Heart left ventricle (tissue), 16 donors: ENCODE measurements around the gene ARHGEF11. TPM values are rescaled to one million over a fixed set of nuclear protein-coding genes. Genes with fewer than 3 reads are reported as not detected.

Source experiments
- ATAC-seq, 4 donors: fragments of 200-7000 bp; cut with Tn5 transposase; one replicate each; pipeline ENCODE4 v1.9.1; 2020 to 2022; ENCODE audit warnings: moderate library complexity in 4 of 4, mild to moderate bottlenecking in 3 of 4, moderate number of reproducible peaks in 1 of 4
- DNase-seq, 5 donors: peaks; one replicate each; pipeline ENCODE4 v3.0.0-alpha.2; 2020
- H3K27ac ChIP-seq, 12 donors: fragments of 200-600 bp; sonication (generic) in 4 of 12; one replicate each; pipeline versions ENCODE4 v1.5.0 to v1.8.0; 2016 to 2022; ENCODE audit warnings: mild to moderate bottlenecking in 2 of 12
- H3K27me3 ChIP-seq, 9 donors: fragments of 200-600 bp; sonication (generic) in 2 of 9; one replicate each; pipeline versions ENCODE4 v1.5.1 to v1.8.0; 2016 to 2022; ENCODE audit warnings: mild to moderate bottlenecking in 3 of 9
- H3K36me3 ChIP-seq, 9 donors: fragments of 200-600 bp; sonication (generic) in 2 of 9; one replicate each; pipeline versions ENCODE4 v1.5.0 to v1.8.0; 2018 to 2022; ENCODE audit warnings: mild to moderate bottlenecking in 2 of 9
- H3K4me1 ChIP-seq, 12 donors: fragments of 200-600 bp; sonication (generic) in 4 of 12; one replicate each; pipeline versions ENCODE4 v1.5.0 to v1.8.0; 2016 to 2022; ENCODE audit warnings: mild to moderate bottlenecking in 3 of 12
- H3K4me3 ChIP-seq, 12 donors: fragments of 200-600 bp; sonication (generic) in 4 of 12; one replicate each; pipeline versions ENCODE4 v1.5.0 to v1.8.0; 2017 to 2022; ENCODE audit warnings: mild to moderate bottlenecking in 9 of 12, moderate library complexity in 4 of 12
- H3K9me3 ChIP-seq, 12 donors: fragments of 200-600 bp; sonication (generic) in 4 of 12; one replicate each; pipeline versions ENCODE4 v1.5.0 to v1.8.0; 2016 to 2022; ENCODE audit warnings: mild to moderate bottlenecking in 1 of 12
- POLR2A ChIP-seq, 2 donors: fragments of 450-650 bp; IDR thresholded peaks; one replicate each; pipeline ENCODE4 v1.6.1; 2017; ENCODE audit warnings: antibody characterized with exemption in 2 of 2, mild to moderate bottlenecking in 2 of 2, moderate library complexity in 2 of 2
- WGBS, 4 donors: extraction: QIAGEN DNeasy Blood & Tissue Kit in 2 of 4; methylation state at CpG; one replicate each; pipeline versions ENCODE4 v1.1.5 to v1.1.7; 2013 to 2018; 5-methylcytosine and 5-hydroxymethylcytosine counted together
- intact Hi-C, 10 donors: fragments of 100-400 bp; cut with DNase I; formaldehyde crosslinking; loops; one replicate each; pipeline versions ENCODE4 v1.11.1 to v1.14.2; 2022
- polyA plus RNA-seq, 2 donors: library from polyadenylated mRNA; stranded (reverse); fragments of 200-250 nt; gene quantifications; one replicate each; pipeline ENCODE4 v1.2.3, GENCODE V29; 2013
- total RNA-seq, 9 donors: library from RNA; depleted of rRNA in 2 of 9; stranded (reverse); fragments of >200 nt in 2 of 9; fragmentation: NEBNext Ultra II Directional in 3 of 9; extraction: Animal tissue kit (Norgen Biotek cat#: 25700) in 3 of 9; gene quantifications; one replicate each; pipeline versions ENCODE4 v1.1.0 to v1.2.4, GENCODE V29; 2016 to 2023
- TF ChIP-seq, protein P1 (sequence below), 12 donors: fragments of 200-600 bp; sonication (generic) in 4 of 12; IDR thresholded peaks; one replicate each; pipeline versions ENCODE4 v1.5.0 to v1.8.0; 2018 to 2022; ENCODE audit warnings: antibody characterized with exemption in 12 of 12, mild to moderate bottlenecking in 5 of 12
- donor health status: ischemic (EF 13 %, LVEDD 7.1; RV severe dilation, severe dysfunction).
- donor health status: healthy with polysubstance abuse.
- donor health status: DM: no; HTN: yes; CAD: no.
- donor health status: DM: no; HTN: no; CAD: no.
- donor health status: ischemic (EF 25% LVEDD 6.9; RV normal size, moderate dysfunction).
- donor health status: ischemic (EF 25% LVEDD 5.7; RV mildly dilated, moderate dysfunction).
- donor health status: healthy.
- donor health status: DM: yes; HTN: yes; CAD: no.
- donor health status: ischemic (EF 35%, LVEDD 5.7; RV mildly dilated, moderate dysfunction).
- donor health status: nonischemic (EF 11% LVEDD 7.7; RV severe dilation, severe dysfunction).
- donor health status: DM: yes; HTN: yes; CAD: no.
- donor health status: PGD.
- donor health status: ischemic (EF 29% LVEDD 5.4; RV normal size, mild dysfunction).
- donor health status: nonischemic (EF 23%, LVEDD 6.1; RV moderate dilation, normal function).

ARHGEF11 gene
- total and polyA plus RNA-seq, 11 donors, result 12.2 to 44.1 (median 30.0) TPM

DNA sequence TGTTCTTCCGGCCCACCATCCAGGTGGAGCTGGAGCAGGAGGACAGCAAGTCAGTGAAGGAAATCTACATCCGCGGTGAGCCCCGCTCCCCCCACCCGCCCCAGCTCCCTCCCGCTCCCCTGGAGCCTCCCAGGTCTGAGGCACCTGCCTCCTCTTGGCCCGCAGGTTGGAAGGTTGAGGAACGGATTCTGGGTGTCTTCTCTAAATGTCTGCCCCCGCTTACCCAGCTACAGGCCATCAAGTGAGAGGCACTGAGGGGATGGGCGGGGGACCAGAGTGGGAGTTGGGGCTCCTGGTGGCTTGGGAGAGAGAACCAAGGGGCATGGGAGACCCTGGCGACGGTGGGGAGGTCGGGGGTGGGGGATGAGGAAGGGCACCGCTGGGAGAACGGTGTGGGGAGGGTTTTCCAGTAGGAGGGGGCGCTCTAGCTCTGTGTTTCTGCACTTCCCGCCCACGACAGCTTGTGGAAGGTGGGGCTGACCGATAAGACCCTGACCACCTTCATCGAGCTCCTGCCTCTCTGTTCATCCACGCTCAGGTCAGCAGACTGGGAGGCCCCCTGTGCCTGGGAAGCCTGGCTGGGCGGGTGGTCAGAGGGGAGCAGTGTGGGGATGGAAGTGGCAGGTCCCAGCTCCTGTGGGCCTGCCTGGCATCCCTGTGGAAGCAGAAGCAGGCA lies 120.9 kb downstream of the ARHGEF11 start:
- Histone ChIP-seq H3K27me3 (peaks cover 24 to 92% (median 75%) of the 10 kb centered on the region in 9 donors), H3K4me3 (no peak overlapping the region), H3K9me3 (no peaks in the 10 kb centered on the region), H3K36me3 (no peaks in the 10 kb centered on the region), H3K4me1 (peaks cover 4 to 39% (median 27%) of the 10 kb centered on the region in 12 donors), H3K27ac (no peak overlapping the region)
- ATAC-seq, result no peak
- intact Hi-C loops, result loop anchor here in 6 of 10 donors (5.0 to 10.0 kb wide), 6 partner anchors 37 to 237 kb away; no protein-coding TSS in a partner anchor
- TF ChIP-seq POLR2A (IDR thresholded peaks at IDR 0.05), result no peak
- TF ChIP-seq, protein P1, sequence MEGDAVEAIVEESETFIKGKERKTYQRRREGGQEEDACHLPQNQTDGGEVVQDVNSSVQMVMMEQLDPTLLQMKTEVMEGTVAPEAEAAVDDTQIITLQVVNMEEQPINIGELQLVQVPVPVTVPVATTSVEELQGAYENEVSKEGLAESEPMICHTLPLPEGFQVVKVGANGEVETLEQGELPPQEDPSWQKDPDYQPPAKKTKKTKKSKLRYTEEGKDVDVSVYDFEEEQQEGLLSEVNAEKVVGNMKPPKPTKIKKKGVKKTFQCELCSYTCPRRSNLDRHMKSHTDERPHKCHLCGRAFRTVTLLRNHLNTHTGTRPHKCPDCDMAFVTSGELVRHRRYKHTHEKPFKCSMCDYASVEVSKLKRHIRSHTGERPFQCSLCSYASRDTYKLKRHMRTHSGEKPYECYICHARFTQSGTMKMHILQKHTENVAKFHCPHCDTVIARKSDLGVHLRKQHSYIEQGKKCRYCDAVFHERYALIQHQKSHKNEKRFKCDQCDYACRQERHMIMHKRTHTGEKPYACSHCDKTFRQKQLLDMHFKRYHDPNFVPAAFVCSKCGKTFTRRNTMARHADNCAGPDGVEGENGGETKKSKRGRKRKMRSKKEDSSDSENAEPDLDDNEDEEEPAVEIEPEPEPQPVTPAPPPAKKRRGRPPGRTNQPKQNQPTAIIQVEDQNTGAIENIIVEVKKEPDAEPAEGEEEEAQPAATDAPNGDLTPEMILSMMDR (IDR thresholded peaks at IDR 0.05), result no peak
- no peak for DNase-seq
- 33 to 55% (median 51%) methylated on average over 15 to 22 of the region's 22 CpGs for WGBS, 4 donors

DNA sequence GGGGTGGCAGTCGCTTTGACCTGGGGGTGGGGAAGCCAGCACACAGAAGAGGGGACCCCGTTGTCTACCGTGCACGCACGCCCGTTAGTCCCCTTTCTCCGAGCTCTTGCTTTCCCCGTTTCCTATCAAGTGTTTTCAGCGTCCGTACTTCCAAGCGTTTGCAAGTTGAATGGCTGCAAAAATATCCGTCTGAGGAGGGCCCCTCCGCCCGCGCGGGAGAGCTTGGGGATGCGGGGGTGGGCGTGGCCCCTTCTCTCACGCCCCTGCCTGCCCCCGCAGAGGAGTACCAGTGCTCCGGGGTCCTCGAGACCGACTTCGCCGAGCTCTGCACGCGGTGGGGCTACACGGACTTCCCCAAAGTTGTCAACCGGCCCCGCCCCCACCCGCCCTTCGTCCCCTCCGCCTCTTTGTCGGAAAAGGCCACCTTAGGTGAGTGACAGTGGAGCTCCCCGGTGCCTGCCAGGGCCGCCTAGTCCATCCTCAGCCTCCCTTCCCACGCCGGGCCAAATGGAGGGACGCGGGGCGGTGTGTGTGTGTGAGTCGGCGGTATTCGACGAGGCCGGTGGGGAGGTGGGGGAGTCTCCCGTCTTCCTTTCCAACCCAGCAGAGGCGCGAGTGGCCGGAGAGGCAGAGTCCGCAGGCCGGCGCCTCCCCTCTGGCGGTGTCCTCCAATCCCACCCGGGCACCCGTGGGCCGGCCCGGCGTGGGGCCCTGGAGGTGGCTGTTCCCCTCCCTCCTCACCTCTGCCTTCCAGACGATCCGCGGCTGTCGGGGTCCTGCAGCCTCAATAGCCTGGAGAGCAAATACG lies 121.7 kb downstream of the ARHGEF11 start:
- no peak for ATAC-seq
- no peak for TF ChIP-seq POLR2A (IDR thresholded peaks at IDR 0.05)
- TF ChIP-seq, protein P1 (IDR thresholded peaks at IDR 0.05), result no peak
- H3K4me1 ChIP-seq, result peaks cover 4 to 39% (median 27%) of the 10 kb centered on the region in 12 donors
- no peaks in the 10 kb centered on the region for H3K9me3 ChIP-seq
- intact Hi-C loops, result loop anchor here in 4 of 10 donors (5.0 to 10.0 kb wide), 4 partner anchors 37 to 119 kb away; no protein-coding TSS in a partner anchor
- no peak for DNase-seq
- WGBS, 4 donors, result 3 to 5% (median 4%) methylated on average over 48 to 64 of the region's 64 CpGs
- H3K27ac ChIP-seq, result no peak overlapping the region
- no peaks in the 10 kb centered on the region for H3K36me3 ChIP-seq
- peaks cover 24 to 88% (median 77%) of the 10 kb centered on the region in 9 donors for H3K27me3 ChIP-seq
- H3K4me3 ChIP-seq, result peak overlapping the region in 3 of 12 donors; percentile 19 to 30 (median 23)

GRCh38 chr1:156922986-156923669 lies 122.4 kb downstream of the ARHGEF11 start:
- intact Hi-C loops, result loop anchor here in 4 of 10 donors (5.0 to 10.0 kb wide), 4 partner anchors 36 to 118 kb away; no protein-coding TSS in a partner anchor
- no peak overlapping the region for H3K27ac ChIP-seq
- H3K4me1 ChIP-seq, result peaks cover 4 to 39% (median 27%) of the 10 kb centered on the region in 12 donors
- peaks cover 24 to 85% (median 76%) of the 10 kb centered on the region in 9 donors for H3K27me3 ChIP-seq
- H3K9me3 ChIP-seq, result peaks cover 0 to 6% (median 0%) of the 10 kb centered on the region in 12 donors
- no peak for ATAC-seq
- TF ChIP-seq, protein P1 (IDR thresholded peaks at IDR 0.05), result no peak
- TF ChIP-seq POLR2A (IDR thresholded peaks at IDR 0.05), result no peak
- H3K4me3 ChIP-seq, result no peak overlapping the region
- peaks cover 0 to 1% (median 0%) of the 10 kb centered on the region in 9 donors for H3K36me3 ChIP-seq
- 14 to 23% (median 20%) methylated on average over 11 of the region's 11 CpGs for WGBS, 4 donors
- no peak for DNase-seq
